Hepatocyte (in vitro differentiated cells): Measurements from ENCODE around the gene TMEM74B. TPM values are rescaled to one million over a fixed set of nuclear protein-coding genes. Genes with fewer than 3 reads are reported as not detected.

ENCODE experiments used
- DNase-seq: peaks from one replicate; pipeline ENCODE4 v3.0.0-alpha.2; 2016; ENCODE audit warnings: low spot score
- H2AFZ ChIP-seq: fragments of 200-600 bp; sonication (generic); 2 replicates; pipeline ENCODE4 v1.6.0; 2016; ENCODE audit warnings: antibody characterized with exemption, mild to moderate bottlenecking
- H3K27ac ChIP-seq: fragments of 200-600 bp; sonication (generic); 2 replicates; pipeline ENCODE4 v1.5.1; 2016; ENCODE audit warnings: mild to moderate bottlenecking
- H3K27me3 ChIP-seq: fragments of 200-600 bp; sonication (generic); 2 replicates; pipeline ENCODE4 v1.6.1; 2016
- H3K36me3 ChIP-seq: fragments of 200-600 bp; sonication (generic); replicated peaks from 2 replicates; pipeline ENCODE4 v1.5.1; 2016; ENCODE audit warnings: low read depth; ENCODE audit not compliant: insufficient read depth
- H3K4me1 ChIP-seq: fragments of 200-600 bp; sonication (generic); 2 replicates; pipeline ENCODE4 v1.5.1; 2016; ENCODE audit warnings: mild to moderate bottlenecking, moderate library complexity; ENCODE audit not compliant: insufficient read depth
- H3K4me2 ChIP-seq: fragments of 200-600 bp; sonication (generic); 2 replicates; pipeline ENCODE4 v1.6.0; 2016
- H3K4me3 ChIP-seq: fragments of 200-600 bp; sonication (generic); 2 replicates; pipeline ENCODE4 v1.5.1; 2016; ENCODE audit warnings: mild to moderate bottlenecking
- H3K79me2 ChIP-seq: fragments of 200-600 bp; sonication (generic); 2 replicates; pipeline ENCODE4 v1.6.0; 2017; ENCODE audit warnings: mild to moderate bottlenecking
- H3K9me2 ChIP-seq: fragments of 200-600 bp; sonication (generic); replicated peaks from 2 replicates; pipeline ENCODE4 v1.6.0; 2017; ENCODE audit warnings: mild to moderate bottlenecking; ENCODE audit not compliant: insufficient read depth
- H3K9me3 ChIP-seq: fragments of 200-600 bp; sonication (generic); 2 replicates; pipeline ENCODE4 v1.5.1; 2016; ENCODE audit warnings: low read depth, mild to moderate bottlenecking
- H4K20me1 ChIP-seq: fragments of 200-600 bp; sonication (generic); 2 replicates; pipeline ENCODE4 v1.6.0; 2016; ENCODE audit warnings: mild to moderate bottlenecking; ENCODE audit not compliant: insufficient read depth, poor library complexity, severe bottlenecking
- EZH2 ChIP-seq: fragments of 200-600 bp; sonication (generic); IDR thresholded peaks from 2 replicates; pipeline ENCODE4 v1.6.1; 2016; ENCODE audit warnings: antibody characterized with exemption, mild to moderate bottlenecking, borderline replicate concordance
- EZH2phosphoT487 ChIP-seq: fragments of 200-600 bp; sonication (generic); IDR thresholded peaks from one replicate; pipeline ENCODE4 v1.6.1; 2018; ENCODE audit warnings: antibody characterized with exemption, mild to moderate bottlenecking, low read depth, moderate library complexity; ENCODE audit not compliant: unreplicated experiment, severe bottlenecking
- WGBS: methylation state at CpG from one replicate; pipeline ENCODE4 v1.1.6; 2016; ENCODE audit warnings: low lambda C conversion rate; ENCODE audit errors: missing lambda C conversion rate; 5-methylcytosine and 5-hydroxymethylcytosine counted together
- polyA plus RNA-seq: library from polyadenylated mRNA; unstranded; fragments of >200 nt; fragmentation: Nextera tagmentation; extraction: Ambion mirVana; gene quantifications from 2 replicates; pipeline ENCODE4 v1.2.1, GENCODE V29; 2016
- total RNA-seq: library from RNA; depleted of rRNA; stranded (reverse); fragments of >200 nt; gene quantifications from 2 replicates; pipeline ENCODE4 v1.2.3, GENCODE V29; 2014
- TF ChIP-seq, protein P1 (sequence below): fragments of 200-600 bp; sonication (generic); IDR thresholded peaks from 2 replicates; pipeline ENCODE4 v1.5.1; 2016; ENCODE audit warnings: antibody characterized with exemption, mild to moderate bottlenecking; ENCODE audit not compliant: poor library complexity

TMEM74B gene
- total and polyA plus RNA-seq, 2 experiments from 2014 or later = 5.2 to 5.5 TPM

DNA sequence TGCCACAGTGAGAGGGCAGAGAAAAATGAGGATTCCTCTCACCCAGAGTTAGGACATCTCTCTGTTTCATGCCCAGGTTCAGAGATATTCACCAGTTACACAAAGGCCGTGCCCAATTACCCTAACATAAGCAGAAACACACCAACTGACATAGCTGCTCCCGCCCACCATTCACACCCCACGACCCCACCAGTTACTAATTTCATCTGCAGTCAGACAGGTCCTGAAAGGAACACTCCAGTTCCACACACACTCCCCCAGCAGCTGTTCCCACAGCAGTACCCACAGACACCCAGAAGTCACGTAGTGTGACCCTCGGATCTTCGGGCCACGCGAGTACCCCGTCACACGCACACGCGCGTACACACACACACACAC, 532 bp downstream of the TMEM74B start:
- TF ChIP-seq, protein P1, sequence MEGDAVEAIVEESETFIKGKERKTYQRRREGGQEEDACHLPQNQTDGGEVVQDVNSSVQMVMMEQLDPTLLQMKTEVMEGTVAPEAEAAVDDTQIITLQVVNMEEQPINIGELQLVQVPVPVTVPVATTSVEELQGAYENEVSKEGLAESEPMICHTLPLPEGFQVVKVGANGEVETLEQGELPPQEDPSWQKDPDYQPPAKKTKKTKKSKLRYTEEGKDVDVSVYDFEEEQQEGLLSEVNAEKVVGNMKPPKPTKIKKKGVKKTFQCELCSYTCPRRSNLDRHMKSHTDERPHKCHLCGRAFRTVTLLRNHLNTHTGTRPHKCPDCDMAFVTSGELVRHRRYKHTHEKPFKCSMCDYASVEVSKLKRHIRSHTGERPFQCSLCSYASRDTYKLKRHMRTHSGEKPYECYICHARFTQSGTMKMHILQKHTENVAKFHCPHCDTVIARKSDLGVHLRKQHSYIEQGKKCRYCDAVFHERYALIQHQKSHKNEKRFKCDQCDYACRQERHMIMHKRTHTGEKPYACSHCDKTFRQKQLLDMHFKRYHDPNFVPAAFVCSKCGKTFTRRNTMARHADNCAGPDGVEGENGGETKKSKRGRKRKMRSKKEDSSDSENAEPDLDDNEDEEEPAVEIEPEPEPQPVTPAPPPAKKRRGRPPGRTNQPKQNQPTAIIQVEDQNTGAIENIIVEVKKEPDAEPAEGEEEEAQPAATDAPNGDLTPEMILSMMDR = no peak
- TF ChIP-seq EZH2 = no peak
- H3K4me3 ChIP-seq = no peak overlapping the region

DNA sequence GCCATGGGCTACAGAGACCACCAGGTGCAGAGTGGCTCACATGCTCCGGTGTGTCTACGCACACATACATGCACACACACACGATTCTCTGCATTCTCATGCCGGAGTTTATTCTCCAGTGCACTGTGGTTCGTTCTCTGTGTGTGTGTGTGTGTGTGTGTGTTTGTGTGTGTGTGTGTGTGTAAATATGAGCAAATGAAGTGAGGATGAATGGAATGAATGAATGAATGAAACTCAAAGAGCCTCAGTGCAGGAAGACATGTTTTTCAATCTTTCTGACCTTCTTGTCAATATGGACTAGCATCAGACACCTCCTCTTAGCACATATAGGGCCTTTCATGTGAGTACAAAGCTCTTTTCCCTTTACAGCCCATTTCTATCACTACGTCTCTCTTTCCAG, 1.6 kb downstream of the TMEM74B start:
- no peaks in the 10 kb centered on the region for H3K36me3 ChIP-seq
- H3K4me3 ChIP-seq = no peak overlapping the region
- no peak overlapping the region for H3K4me2 ChIP-seq
- DNase-seq = no peak
- H3K79me2 ChIP-seq = no peaks in the 10 kb centered on the region
- no peaks in the 10 kb centered on the region for H3K9me2 ChIP-seq
- no peak overlapping the region for H2AFZ ChIP-seq
- peaks cover 16% of the 10 kb centered on the region for H3K27me3 ChIP-seq
- 84% methylated on average over 6 of the region's 6 CpGs for WGBS
- TF ChIP-seq, protein P1 = no peak
- TF ChIP-seq EZH2phosphoT487 (no peak), EZH2 (no peak)
- no peaks in the 10 kb centered on the region for H4K20me1 ChIP-seq
- peaks cover 20% of the 10 kb centered on the region for H3K4me1 ChIP-seq
- no peak overlapping the region for H3K27ac ChIP-seq
- no peaks in the 10 kb centered on the region for H3K9me3 ChIP-seq

More for the DNA sequence above, 532 bp downstream of the TMEM74B start:
- Histone ChIP-seq H3K9me2 (no peaks in the 10 kb centered on the region), H3K36me3 (no peaks in the 10 kb centered on the region), H3K4me1 (peaks cover 23% of the 10 kb centered on the region), H3K79me2 (no peaks in the 10 kb centered on the region), H3K9me3 (no peaks in the 10 kb centered on the region), H3K27me3 (peaks cover 16% of the 10 kb centered on the region), H4K20me1 (no peaks in the 10 kb centered on the region), H3K27ac (no peak overlapping the region), H2AFZ (no peak overlapping the region), H3K4me2 (peak overlapping the region; percentile 97)
- 47% methylated on average over 11 of the region's 13 CpGs for WGBS
- no peak for DNase-seq

DNA sequence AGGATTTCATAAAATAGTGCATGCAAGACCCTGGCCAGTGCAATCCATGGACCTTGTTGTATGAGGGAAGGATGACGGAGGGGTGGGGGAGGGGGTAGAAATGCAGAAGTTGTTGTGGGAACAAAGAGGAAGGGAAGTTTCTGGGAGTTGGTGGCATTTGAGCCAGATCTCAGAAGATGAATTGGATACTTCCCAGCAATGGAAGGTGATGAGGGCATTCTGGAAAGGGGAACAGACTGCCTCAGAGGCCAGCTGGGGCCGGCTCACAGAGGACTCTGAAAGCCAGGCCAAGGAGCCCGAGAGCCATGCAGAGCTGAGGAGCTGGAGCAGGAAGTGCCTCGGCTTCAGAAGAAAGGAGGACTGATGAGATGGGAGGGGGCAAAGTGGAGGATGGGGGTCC, 2.7 kb downstream of the TMEM74B start:
- Histone ChIP-seq H2AFZ (no peak overlapping the region), H3K27ac (no peak overlapping the region), H3K4me2 (no peak overlapping the region), H4K20me1 (no peaks in the 10 kb centered on the region), H3K27me3 (peaks cover 16% of the 10 kb centered on the region), H3K36me3 (no peaks in the 10 kb centered on the region), H3K4me3 (no peak overlapping the region), H3K79me2 (no peaks in the 10 kb centered on the region), H3K4me1 (peaks cover 13% of the 10 kb centered on the region), H3K9me3 (no peaks in the 10 kb centered on the region), H3K9me2 (no peaks in the 10 kb centered on the region)
- 82% methylated on average over 4 of the region's 4 CpGs for WGBS
- no peak for DNase-seq
- TF ChIP-seq EZH2phosphoT487 (no peak), EZH2 (no peak)
- TF ChIP-seq, protein P1 = no peak

DNA sequence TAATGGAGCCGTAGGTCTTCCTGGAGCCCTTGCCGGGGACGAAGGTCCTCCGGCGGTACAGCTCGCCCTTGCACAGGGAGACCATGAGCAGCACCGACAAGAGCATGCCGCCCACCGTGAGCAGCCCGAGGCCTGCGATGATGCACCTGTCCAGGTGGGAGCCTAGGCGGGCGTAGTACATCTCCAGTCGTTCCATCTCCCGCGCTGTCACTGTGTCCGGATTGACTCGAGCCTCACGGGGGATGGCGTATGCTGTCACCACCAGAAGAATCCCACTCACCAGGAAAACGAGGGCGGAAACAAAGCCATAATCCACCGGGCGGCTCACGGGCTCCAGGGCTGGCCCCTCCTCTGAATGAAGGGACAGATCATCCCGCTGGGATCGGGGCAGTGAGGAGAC, 3.8 kb downstream of the TMEM74B start:
- Histone ChIP-seq H3K79me2 (no peaks in the 10 kb centered on the region), H3K4me2 (no peak overlapping the region), H2AFZ (no peak overlapping the region), H3K9me2 (no peaks in the 10 kb centered on the region), H3K4me3 (no peak overlapping the region), H3K36me3 (no peaks in the 10 kb centered on the region), H3K4me1 (peaks cover 1% of the 10 kb centered on the region), H3K27me3 (peaks cover 16% of the 10 kb centered on the region), H3K27ac (no peak overlapping the region), H3K9me3 (no peaks in the 10 kb centered on the region), H4K20me1 (no peaks in the 10 kb centered on the region)
- TF ChIP-seq EZH2 (no peak), EZH2phosphoT487 (no peak)
- TF ChIP-seq, protein P1 = no peak
- 96% methylated on average over 27 of the region's 27 CpGs for WGBS
- no peak for DNase-seq
